Dedifferentiated amniotic fluid mesenchymal stem cell (primary cell): ENCODE results near the gene BCR.

Experiments
- DNase-seq: peaks from one replicate; pipeline ENCODE4 v3.0.0-alpha.2; 2016; ENCODE audit errors: extremely low spot score

The BCR gene

GRCh38 chr22:23217171-23218052, 37.1 kb downstream of the BCR start:
- DNase-seq = no peak

- DNase-seq = no peak
Measured at GRCh38 chr22:23218053-23218866, 38.0 kb downstream of the BCR start.

- DNase-seq = no peak
Measured at GRCh38 chr22:23218867-23219251, 38.5 kb downstream of the BCR start.

GRCh38 chr22:23219317-23219716, 39.0 kb downstream of the BCR start:
- DNase-seq = no peak

GRCh38 chr22:23219822-23220484, 39.6 kb downstream of the BCR start:
- no peak for DNase-seq

- no peak for DNase-seq
Measured at GRCh38 chr22:23220485-23221350, 40.4 kb downstream of the BCR start.

GRCh38 chr22:23221351-23221804, 41.1 kb downstream of the BCR start:
- no peak for DNase-seq

GRCh38 chr22:23222033-23222792, 41.9 kb downstream of the BCR start:
- no peak for DNase-seq

- no peak for DNase-seq
Measured at GRCh38 chr22:23222793-23223568, 42.7 kb downstream of the BCR start.

- DNase-seq = no peak
Measured at GRCh38 chr22:23223569-23224317, 43.4 kb downstream of the BCR start.

GRCh38 chr22:23224846-23225245, 44.5 kb downstream of the BCR start:
- no peak for DNase-seq

GRCh38 chr22:23225337-23225723, 45.0 kb downstream of the BCR start:
- no peak for DNase-seq

GRCh38 chr22:23225724-23226496, 45.6 kb downstream of the BCR start:
- DNase-seq = no peak

- no peak for DNase-seq
Measured at GRCh38 chr22:23226497-23226850, 46.2 kb downstream of the BCR start.

GRCh38 chr22:23227380-23227779, 47.1 kb downstream of the BCR start:
- no peak for DNase-seq

GRCh38 chr22:23228503-23228902, 48.2 kb downstream of the BCR start:
- DNase-seq = no peak

- DNase-seq = no peak
Measured at GRCh38 chr22:23229646-23230045, 49.3 kb downstream of the BCR start.

GRCh38 chr22:23230348-23231068, 50.2 kb downstream of the BCR start:
- DNase-seq = no peak
